HL-60 (cell line): ENCODE data around the gene RSAD1.

Experiments used
- DNase-seq, 2 experiments: peaks; one replicate each; pipeline ENCODE4 v3.0.0-alpha.2; 2010 to 2020; ENCODE audit warnings: low read depth in 1 of 2, low spot score in 1 of 2
- H3K27ac ChIP-seq: fragments of 250-450 bp; sonication (Bioruptor Pico); replicated peaks from 2 replicates; pipeline ENCODE4 v1.5.1; 2020; ENCODE audit warnings: mild to moderate bottlenecking, moderate library complexity
- H3K27me3 ChIP-seq: fragments of 250-450 bp; sonication (Bioruptor Pico); 2 replicates; pipeline ENCODE4 v1.5.1; 2021; ENCODE audit warnings: mild to moderate bottlenecking, moderate library complexity; ENCODE audit not compliant: insufficient read depth, poor library complexity, severe bottlenecking
- H3K4me3 ChIP-seq: replicated peaks from 2 replicates; pipeline ENCODE4 v1.5.1; 2011; ENCODE audit warnings: mild to moderate bottlenecking, control low read depth, low read length; ENCODE audit not compliant: insufficient read depth
- CTCF ChIP-seq: IDR thresholded peaks from one replicate; pipeline ENCODE4 v1.5.1; 2011; ENCODE audit warnings: low read length, control low read depth, inconsistent platforms; ENCODE audit not compliant: insufficient read depth
- GABPA ChIP-seq: IDR thresholded peaks from 2 replicates; pipeline ENCODE4 v1.6.1; 2012; ENCODE audit warnings: low read depth
- POLR2AphosphoS5 ChIP-seq: IDR thresholded peaks from 2 replicates; pipeline ENCODE4 v1.6.1; 2012; ENCODE audit warnings: low read depth
- REST ChIP-seq: IDR thresholded peaks from 2 replicates; pipeline ENCODE4 v1.6.1; 2012; ENCODE audit warnings: low read depth; ENCODE audit not compliant: insufficient replicate concordance
- SPI1 ChIP-seq: IDR thresholded peaks from 2 replicates; pipeline ENCODE4 v1.6.1; 2012; ENCODE audit warnings: low read depth, mild to moderate bottlenecking, borderline replicate concordance

RSAD1 gene

GRCh38 chr17:50484386-50485155 lies 5.9 kb downstream of the RSAD1 start:
- H3K27me3 ChIP-seq = no peaks in the 10 kb centered on the region
- TF ChIP-seq CTCF (no peak), GABPA (no peak), POLR2AphosphoS5 (no peak), REST (no peak), SPI1 (no peak)
- no peak overlapping the region for H3K4me3 ChIP-seq
- no peak for DNase-seq
- H3K27ac ChIP-seq = no peak overlapping the region

- Histone ChIP-seq H3K4me3 (no peak overlapping the region), H3K27me3 (no peaks in the 10 kb centered on the region), H3K27ac (no peak overlapping the region)
- TF ChIP-seq CTCF = no peak
- no peak for TF ChIP-seq REST
- no peak for TF ChIP-seq POLR2AphosphoS5
- TF ChIP-seq SPI1 = no peak
- TF ChIP-seq GABPA = no peak
- DNase-seq = no peak
Observed at GRCh38 chr17:50487213-50488096, 8.8 kb downstream of the RSAD1 start.

DNA sequence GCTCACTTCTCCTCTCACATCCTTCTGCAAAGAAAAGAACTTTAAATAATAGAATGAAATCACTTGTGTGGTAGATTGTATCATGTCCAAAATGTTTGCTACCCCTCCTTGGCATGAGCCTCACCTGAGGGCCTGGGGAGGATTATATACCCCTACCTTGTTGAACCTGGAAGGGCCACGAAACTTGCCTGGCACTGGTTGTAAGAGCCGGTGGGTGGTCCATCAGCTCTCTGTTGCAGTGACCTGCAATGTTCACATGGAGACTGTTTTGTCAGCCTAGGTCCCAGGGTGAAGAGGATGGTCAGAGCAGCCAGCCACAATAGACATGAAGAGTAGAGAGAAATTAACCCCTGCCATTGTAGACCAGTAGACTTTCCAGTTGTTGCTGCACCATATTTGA lies 10.2 kb downstream of the RSAD1 start:
- DNase-seq = no peak
- Histone ChIP-seq H3K27ac (no peak overlapping the region), H3K4me3 (no peak overlapping the region), H3K27me3 (no peaks in the 10 kb centered on the region)
- TF ChIP-seq SPI1 (no peak), CTCF (no peak), GABPA (no peak), POLR2AphosphoS5 (no peak), REST (no peak)
